K562 (cell line): ENCODE measurements around the gene FRMPD2. TPM values are rescaled to one million over a fixed set of nuclear protein-coding genes. Genes with fewer than 3 reads are reported as not detected.

Experiments
- ATAC-seq: fragments of 200-7000 bp; cut with Tn5 transposase; 3 replicates; pipeline ENCODE4 v1.9.1; 2020; ENCODE audit warnings: moderate library complexity
- BruUV-seq: library from RNA; stranded (reverse); fragments of 400-500 nt; replicated peaks from 2 replicates; lab custom pipeline; 2021; lab: Mats Ljungman, UMichigan
- CTCF ChIA-PET: fragments of 300-600 bp; formaldehyde crosslinking; extraction: SDS; loops from one replicate; lab custom pipeline; 2021; ENCODE audit warnings: low intra/inter-chr PET ratio; lab: Yijun Ruan, JAX
- POLR2A ChIA-PET: fragments of 300-600, 350-650 bp; sonication (Branson Sonifier 250); formaldehyde crosslinking; extraction: SDS; loops from one replicate; lab custom pipeline; 2021; ENCODE audit warnings: antibody characterized with exemption, inconsistent platforms; lab: Yijun Ruan, JAX
- DNase-seq, 4 experiments: peaks; one replicate each; pipeline versions ENCODE4 v3.0.0 to v3.0.0-alpha.2; 2011 to 2018; ENCODE audit warnings: low spot score in 3 of 4, mixed read lengths in 3 of 4; ENCODE audit errors: extremely low read depth in 1 of 4
- FAIRE-seq: peaks from 2 replicates; lab custom pipeline; 2011; peaks lifted over from hg19 to GRCh38; lab: Jason Lieb, UNC
- H2AFZ ChIP-seq: 2 replicates; pipeline ENCODE4 v1.6.0; 2011; ENCODE audit warnings: low read depth, low read length, control low read depth, inconsistent platforms
- H3K27ac ChIP-seq: fragments of 200-600 bp; 3 replicates; pipeline ENCODE4 v1.8.0; 2011; ENCODE audit warnings: low read depth, mild to moderate bottlenecking, control low read depth, inconsistent platforms, low read length, moderate library complexity, mixed read lengths; ENCODE audit errors: extremely low read depth
- H3K27me3 ChIP-seq, 2 experiments: fragments of 300-600 bp in 1 of 2; 2 replicates in 1 of 2; 3 replicates in 1 of 2; pipeline versions ENCODE4 v1.6.0 to v1.8.0; 2011; ENCODE audit warnings: inconsistent platforms in 2 of 2, low read length in 2 of 2, mild to moderate bottlenecking in 1 of 2, mixed read lengths in 1 of 2, moderate library complexity in 1 of 2; ENCODE audit not compliant: control insufficient read depth in 2 of 2, insufficient read depth in 2 of 2
- H3K36me3 ChIP-seq: fragments of 300-600 bp; 3 replicates; pipeline ENCODE4 v1.8.0; 2011; ENCODE audit warnings: mild to moderate bottlenecking, low read length, inconsistent platforms; ENCODE audit not compliant: control insufficient read depth, insufficient read depth
- H3K4me1 ChIP-seq, 2 experiments: fragments of 200-600 bp in 1 of 2; replicated peaks in 1 of 2; 2 replicates in 1 of 2; 3 replicates in 1 of 2; pipeline versions ENCODE4 v1.5.1 to v1.8.0; 2011; ENCODE audit warnings: inconsistent platforms in 2 of 2, low read length in 2 of 2, mild to moderate bottlenecking in 1 of 2, mixed read lengths in 1 of 2, moderate library complexity in 1 of 2; ENCODE audit not compliant: control insufficient read depth in 2 of 2, insufficient read depth in 2 of 2
- H3K4me2 ChIP-seq: 2 replicates; pipeline ENCODE4 v1.6.1; 2011; ENCODE audit warnings: low read length, control low read depth, inconsistent platforms, mixed read lengths; ENCODE audit not compliant: insufficient read depth
- H3K4me3 ChIP-seq: fragments of 200-600 bp; sonication (generic), shearing (Covaris generic); 2 replicates; pipeline ENCODE4 v1.5.1; 2016; ENCODE audit warnings: control low read depth, inconsistent platforms
- H3K79me2 ChIP-seq: fragments of 200-600 bp; 3 replicates; pipeline ENCODE4 v1.8.0; 2011; ENCODE audit warnings: low read length, inconsistent platforms; ENCODE audit not compliant: control insufficient read depth, insufficient read depth
- H3K9ac ChIP-seq, 2 experiments: 2 replicates each; pipeline versions ENCODE4 v1.6.0 to v1.6.1; 2011; ENCODE audit warnings: low read depth in 2 of 2, low read length in 2 of 2, control low read depth in 1 of 2, inconsistent platforms in 1 of 2, mild to moderate bottlenecking in 1 of 2, mixed read lengths in 1 of 2; ENCODE audit not compliant: insufficient read depth in 1 of 2
- H3K9me1 ChIP-seq: one replicate; pipeline ENCODE4 v1.6.0; 2011; ENCODE audit warnings: inconsistent platforms, mild to moderate bottlenecking, low read length, moderate library complexity; ENCODE audit not compliant: control insufficient read depth, insufficient read depth
- H3K9me3 ChIP-seq: replicated peaks from 2 replicates; pipeline ENCODE4 v1.5.1; 2011; ENCODE audit warnings: low read depth, low read length, inconsistent platforms; ENCODE audit not compliant: control insufficient read depth, insufficient read depth
- H4K20me1 ChIP-seq: replicated peaks from 2 replicates; pipeline ENCODE4 v1.6.1; 2011; ENCODE audit warnings: low read length, inconsistent platforms, mixed read lengths; ENCODE audit not compliant: control insufficient read depth, insufficient read depth
- ATF7 ChIP-seq: fragments of 450-650 bp; IDR thresholded peaks from 2 replicates; pipeline ENCODE4 v1.7.1; 2014; ENCODE audit warnings: mild to moderate bottlenecking, moderate library complexity
- CBX5 ChIP-seq: IDR thresholded peaks from 2 replicates; pipeline ENCODE4 v1.6.1; 2014; ENCODE audit warnings: low read depth, borderline replicate concordance
- E2F6 ChIP-seq, 2 experiments: IDR thresholded peaks; 2 replicates each; pipeline ENCODE4 v1.6.1; 2011; ENCODE audit warnings: borderline replicate concordance in 1 of 2, control low read depth in 1 of 2, low read depth in 1 of 2, low read length in 1 of 2, mild to moderate bottlenecking in 1 of 2, mixed read lengths in 1 of 2, moderate library complexity in 1 of 2; ENCODE audit not compliant: insufficient read depth in 1 of 2, insufficient read length in 1 of 2, poor library complexity in 1 of 2, severe bottlenecking in 1 of 2; ENCODE audit errors: extremely low read depth in 1 of 2
- PHF8 ChIP-seq: fragments of 200-600 bp; sonication (generic); IDR thresholded peaks from 2 replicates; pipeline ENCODE4 v1.6.1; 2012; ENCODE audit warnings: mixed run types, mild to moderate bottlenecking, inconsistent platforms, low read length, moderate library complexity, borderline replicate concordance
- SPI1 ChIP-seq: IDR thresholded peaks from 2 replicates; pipeline ENCODE4 v1.6.1; 2011; ENCODE audit warnings: low read depth, low read length, control low read depth, borderline replicate concordance
- ZNF12 ChIP-seq: sonication (generic); formaldehyde crosslinking; IDR thresholded peaks from 2 replicates; pipeline ENCODE4 v1.4.0; 2020; ENCODE audit warnings: mild to moderate bottlenecking, missing genetic modification reagents
- WGBS: fragments of 100-300 bp; shearing (Covaris generic); methylation state at CpG from one replicate; pipeline ENCODE4 v1.1.6; 2016; ENCODE audit warnings: low coverage, mixed read lengths; ENCODE audit not compliant: insufficient coverage; ENCODE audit errors: missing lambda C conversion rate; 5-methylcytosine and 5-hydroxymethylcytosine counted together
- in situ Hi-C: fragments of 300-500 bp; cut with MboI; formaldehyde crosslinking; loops from 4 replicates; pipeline ENCODE4 v1.15.0; 2018; ENCODE audit warnings: inconsistent platforms, mixed read lengths
- intact Hi-C: fragments of 100-400 bp; cut with micrococcal nuclease; formaldehyde crosslinking; loops from 2 replicates; pipeline ENCODE4 v1.14.2; 2022
- polyA plus RNA-seq, 8 experiments: library from polyadenylated mRNA; depleted of rRNA in 4 of 8; stranded (reverse) in 5 of 8; unstranded in 3 of 8; fragments of >200 nt; fragmentation: Nextera tagmentation in 2 of 8; fragmentation: Illumina TruSeq in 1 of 8; extraction: Ambion mirVana in 2 of 8; extraction: Trizol in 1 of 8; gene quantifications; 2 replicates each; pipeline versions ENCODE4 v1.2.1 to v1.2.3, GENCODE V29; 2011 to 2014; ENCODE audit warnings: inconsistent platforms in 1 of 8, missing spikeins in 1 of 8
- total RNA-seq, 7 experiments: library from RNA; depleted of rRNA in 6 of 7; stranded (reverse); fragments of >200 nt in 6 of 7; fragmentation: Illumina TruSeq in 2 of 7; extraction: Trizol in 2 of 7; gene quantifications; 2 replicates each; pipeline versions ENCODE4 v1.2.1 to v1.2.3, GENCODE V29; 2011 to 2021; ENCODE audit warnings: low replicate concordance in 1 of 7

Gene FRMPD2
- total and polyA plus RNA-seq, 9 of the 15 experiments (the other 6 are each of a cell fraction or from before 2014, with no cell fraction given) = 0.12 to 0.95 (median 0.33) TPM

GRCh38 chr10:48199580-48200377 lies 74.7 kb downstream of the FRMPD2 start (continued):
- TF ChIP-seq E2F6 (IDR thresholded peaks at IDR 0.05; ENCODE audit: borderline replicate concordance in 1 of 2, extremely low read depth in 1 of 2, insufficient read depth in 1 of 2, insufficient read length in 1 of 2, low read depth in 1 of 2, low read length in 1 of 2, poor library complexity in 1 of 2, severe bottlenecking in 1 of 2) (no peak), CBX5 (no peak), PHF8 (no peak), ZNF12 (no peak)

GRCh38 chr10:48197236-48197899 lies 77.1 kb downstream of the FRMPD2 start:
- H3K27me3 ChIP-seq = peaks cover 2 to 29% of the 10 kb centered on the region in 2 experiments; a peak in 3 of 5 replicates
- H3K27ac ChIP-seq = no peak overlapping the region
- H3K9me1 ChIP-seq = no peaks in the 10 kb centered on the region
- POLR2A ChIA-PET = interaction anchor here (0.6 to 0.8 kb wide), 3 partner anchors 13 to 1322 kb away, joined by 3 to 5 read pairs (median 3); no protein-coding TSS in a partner anchor
- H3K36me3 ChIP-seq = no peaks in the 10 kb centered on the region
- no peak overlapping the region for H3K9ac ChIP-seq
- no peak overlapping the region for H3K4me2 ChIP-seq
- no peaks in the 10 kb centered on the region for H3K79me2 ChIP-seq
- 2% methylated on average over 6 of the region's 6 CpGs for whole genome bisulfite sequencing
- ATAC-seq (no peak), DNase-seq (no peak), FAIRE-seq (no peak)
- no TSS peak for BruUV-seq
- no peak overlapping the region for H2AFZ ChIP-seq
- intact Hi-C loops (no loop called here), in situ Hi-C loops (no loop called here)
- no peak for TF ChIP-seq ATF7
- TF ChIP-seq SPI1 = peak; percentile 68; the same call in 1 of the 2 replicates
- no peaks in the 10 kb centered on the region for H3K9me3 ChIP-seq
- H4K20me1 ChIP-seq = no peaks in the 10 kb centered on the region
- CTCF ChIA-PET = no interaction called here
- H3K4me1 ChIP-seq = no peaks in the 10 kb centered on the region
- no peak overlapping the region for H3K4me3 ChIP-seq
